ENCODE data around the gene SLCO4A1.

DNA sequence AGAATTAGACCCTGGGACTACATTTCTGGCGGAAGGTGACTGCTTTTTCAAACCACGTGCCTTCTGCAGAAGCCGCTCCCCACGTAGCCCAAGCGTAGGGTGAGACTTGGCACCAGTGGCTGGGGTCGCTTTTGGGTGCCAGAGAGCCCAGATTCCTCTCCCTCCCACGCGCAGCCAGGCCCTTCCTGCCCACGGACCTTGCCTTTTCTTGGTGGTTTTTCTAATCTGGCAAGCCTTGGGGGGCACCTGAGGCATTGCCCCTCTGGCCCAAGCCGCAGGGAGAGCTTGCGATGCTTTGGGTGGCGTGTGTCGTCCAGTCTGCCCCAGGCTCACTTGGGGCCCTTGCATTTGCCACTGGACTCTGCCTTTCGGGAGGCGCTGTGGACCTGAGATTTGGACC is 3.3 kb downstream of the SLCO4A1 start:
- no peak for TF ChIP-seq POLR2AphosphoS5 (IDR thresholded peaks at IDR 0.05; ENCODE audit: low read depth, low read length)
- TF ChIP-seq SIN3A (IDR thresholded peaks at IDR 0.05; ENCODE audit: borderline replicate concordance, insufficient read depth, low read length) = no peak
- TF ChIP-seq TAF1 (IDR thresholded peaks at IDR 0.05; ENCODE audit: borderline replicate concordance, insufficient read depth, low read length) = no peak
